Neural cell (in vitro differentiated cells): ENCODE data around the gene BCO1.

ENCODE experiments used
- CTCF ChIP-seq: fragments of 450-650 bp; IDR thresholded peaks from 2 replicates; pipeline ENCODE4 v1.5.1; 2014; ENCODE audit warnings: antibody characterized with exemption, mild to moderate bottlenecking, moderate library complexity; ENCODE audit not compliant: poor library complexity, severe bottlenecking
- POLR2AphosphoS5 ChIP-seq: IDR thresholded peaks from 2 replicates; pipeline ENCODE4 v1.6.1; 2012

GRCh38 chr16:81321039-81321438 lies 82.5 kb downstream of the BCO1 start:
- no peak for TF ChIP-seq POLR2AphosphoS5
- TF ChIP-seq CTCF = no peak
